ENCODE data around the gene SYNJ2.

SYNJ2 gene

GRCh38 chr6:158044525-158044888 is 62.8 kb downstream of the SYNJ2 start:
- no peak for DNase-seq

GRCh38 chr6:158046201-158047126 is 64.8 kb downstream of the SYNJ2 start:
- DNase-seq, result no peak

GRCh38 chr6:158047127-158047518 is 65.5 kb downstream of the SYNJ2 start:
- DNase-seq, result no peak

GRCh38 chr6:158047563-158048323 is 66.1 kb downstream of the SYNJ2 start:
- no peak for DNase-seq

GRCh38 chr6:158048589-158048988 is 66.9 kb downstream of the SYNJ2 start:
- DNase-seq, result no peak

- no peak for DNase-seq
Observed at GRCh38 chr6:158049055-158050028, 67.7 kb downstream of the SYNJ2 start.

GRCh38 chr6:158050107-158050735 is 68.6 kb downstream of the SYNJ2 start:
- DNase-seq, result no peak

- DNase-seq, result no peak
Observed at GRCh38 chr6:158050955-158051354, 69.3 kb downstream of the SYNJ2 start.

GRCh38 chr6:158051968-158052367 is 70.3 kb downstream of the SYNJ2 start:
- DNase-seq, result no peak

GRCh38 chr6:158053377-158054313 is 72.0 kb downstream of the SYNJ2 start:
- DNase-seq, result no peak

GRCh38 chr6:158056355-158056754 is 74.7 kb downstream of the SYNJ2 start:
- DNase-seq, result no peak

- no peak for DNase-seq
Observed at GRCh38 chr6:158056804-158057203, 75.1 kb downstream of the SYNJ2 start.

GRCh38 chr6:158057213-158057987 is 75.7 kb downstream of the SYNJ2 start:
- DNase-seq, result no peak

- no peak for DNase-seq
Observed at GRCh38 chr6:158058171-158058651, 76.5 kb downstream of the SYNJ2 start.

- DNase-seq, result no peak
Observed at GRCh38 chr6:158059108-158059507, 77.4 kb downstream of the SYNJ2 start.

GRCh38 chr6:158060455-158061360 is 79.0 kb downstream of the SYNJ2 start:
- no peak for DNase-seq

- no peak for DNase-seq
Observed at GRCh38 chr6:158061361-158061708, 79.7 kb downstream of the SYNJ2 start.

GRCh38 chr6:158061709-158062461 is 80.2 kb downstream of the SYNJ2 start:
- DNase-seq, result no peak

Measured in NCI-H187 (cell line).